Naive B cell (primary cell): Measurements from ENCODE around the gene EXOC3L2. TPM values are rescaled to one million over a fixed set of nuclear protein-coding genes. Genes with fewer than 3 reads are reported as not detected.

ENCODE experiments used
- ATAC-seq, 2 donors: fragments of 150-1000 bp; cut with Tn5 transposase; 2 replicates each; pipeline ENCODE4 v1.10.0; 2021; ENCODE audit warnings: low read depth in 2 of 2, mild to moderate bottlenecking in 2 of 2, moderate library complexity in 2 of 2
- DNase-seq: peaks from one replicate; pipeline ENCODE4 v3.0.0; 2022
- H3K27ac Mint-ChIP-seq, 6 donors: one replicate each; pipeline ENCODE4 v1.8.0; 2020 to 2022; ENCODE audit warnings: mild to moderate bottlenecking in 6 of 6, mixed read lengths in 6 of 6, moderate library complexity in 5 of 6, inconsistent platforms in 2 of 6
- H3K27me3 Mint-ChIP-seq, 3 donors: one replicate each; pipeline ENCODE4 v1.8.0; 2021 to 2022; ENCODE audit warnings: mixed read lengths in 3 of 3, mild to moderate bottlenecking in 1 of 3
- H3K36me3 Mint-ChIP-seq, 2 donors: one replicate each; pipeline ENCODE4 v1.8.0; 2020 to 2022; ENCODE audit warnings: mixed read lengths in 2 of 2, inconsistent platforms in 1 of 2, mild to moderate bottlenecking in 1 of 2
- H3K4me1 Mint-ChIP-seq, 3 donors: one replicate each; pipeline ENCODE4 v1.8.0; 2020 to 2022; ENCODE audit warnings: mixed read lengths in 3 of 3, inconsistent platforms in 1 of 3, mild to moderate bottlenecking in 1 of 3, moderate library complexity in 1 of 3
- H3K4me3 Mint-ChIP-seq, 8 donors: one replicate each; pipeline ENCODE4 v1.8.0; 2020 to 2022; ENCODE audit warnings: mild to moderate bottlenecking in 8 of 8, mixed read lengths in 8 of 8, moderate library complexity in 8 of 8, inconsistent platforms in 2 of 8
- H3K9me3 Mint-ChIP-seq, 7 donors: one replicate each; pipeline ENCODE4 v1.8.0; 2020 to 2022; ENCODE audit warnings: mixed read lengths in 7 of 7, mild to moderate bottlenecking in 5 of 7, inconsistent platforms in 2 of 7, moderate library complexity in 1 of 7
- polyA plus RNA-seq, 6 donors: library from polyadenylated mRNA; unstranded; fragments of 300-500 nt; fragmentation: Illumina TruSeq; gene quantifications; one replicate each; pipeline ENCODE4 v1.2.3, GENCODE V29; 2021; ENCODE audit warnings: low read depth in 6 of 6

Gene EXOC3L2
- polyA plus RNA-seq, 6 donors from 2014 or later, result not detected

GRCh38 chr19:45166723-45167252, 78.4 kb downstream of the EXOC3L2 start:
- Mint-ChIP-seq H3K9me3 (no peaks in the 10 kb centered on the region), H3K4me1 (peaks cover 21 to 33% (median 29%) of the 10 kb centered on the region in 3 donors), H3K4me3 (peak overlapping the region in 1 of 8 donors; percentile 40), H3K27me3 (no peaks in the 10 kb centered on the region), H3K36me3 (no peaks in the 10 kb centered on the region), H3K27ac (peak overlapping the region in 1 of 6 donors; percentile 74)
- no peak for DNase-seq
- ATAC-seq, result no peak

DNA sequence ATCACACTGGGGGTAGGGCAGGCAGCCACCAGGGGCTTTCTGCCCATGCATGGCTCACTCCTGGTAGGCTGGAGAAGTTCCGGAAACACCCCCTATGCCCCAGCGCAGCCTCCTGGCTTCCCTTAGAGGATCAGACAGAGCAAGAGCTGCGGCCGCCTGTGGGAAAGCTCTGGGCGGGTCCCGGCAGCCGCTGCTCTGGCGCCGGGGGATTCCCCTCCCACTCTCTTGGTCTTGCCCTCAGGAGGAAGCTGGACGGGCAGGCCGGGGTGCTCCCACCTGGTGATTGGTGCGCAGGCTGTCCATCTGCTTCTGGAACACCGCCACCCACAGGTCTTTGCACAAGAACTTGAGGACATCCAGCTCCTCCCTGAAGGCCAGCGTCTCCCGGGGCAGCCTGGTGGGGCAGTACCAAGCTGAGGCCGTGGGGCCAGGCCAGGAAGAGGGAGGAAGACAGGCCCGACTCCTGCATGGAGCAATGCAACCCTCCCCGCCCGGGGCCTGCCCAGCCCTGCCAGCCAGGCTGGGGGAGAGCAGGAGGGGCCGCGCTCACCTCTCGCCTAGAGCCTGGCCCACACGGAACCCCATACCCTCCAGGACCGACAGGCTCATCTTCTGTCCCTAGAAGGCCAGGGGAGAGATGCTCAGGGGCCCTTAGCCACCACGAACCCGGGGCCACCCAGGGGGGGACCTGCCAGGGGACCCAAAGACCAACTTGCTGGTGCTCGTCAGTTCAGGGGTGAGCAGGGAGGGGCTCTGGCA, 80.5 kb downstream of the EXOC3L2 start:
- ATAC-seq (peak; percentile 89 to 90), DNase-seq (peak; percentile 30)
- peaks cover 0 to 10% (median 10%) of the 10 kb centered on the region in 3 donors for H3K27me3 Mint-ChIP-seq
- peak overlapping the region in 3 of 8 donors; percentile 15 to 69 (median 44) for H3K4me3 Mint-ChIP-seq
- H3K36me3 Mint-ChIP-seq, result no peaks in the 10 kb centered on the region
- no peaks in the 10 kb centered on the region for H3K9me3 Mint-ChIP-seq
- peak overlapping the region in 3 of 6 donors; percentile 15 to 78 (median 73) for H3K27ac Mint-ChIP-seq
- H3K4me1 Mint-ChIP-seq, result peaks cover 16 to 30% (median 22%) of the 10 kb centered on the region in 3 donors

GRCh38 chr19:45163751-45164460, 81.3 kb downstream of the EXOC3L2 start:
- Mint-ChIP-seq H3K4me1 (peaks cover 16 to 30% (median 22%) of the 10 kb centered on the region in 3 donors), H3K27me3 (peaks cover 0 to 19% (median 11%) of the 10 kb centered on the region in 3 donors), H3K27ac (peak overlapping the region in 4 of 6 donors; percentile 73 to 79 (median 77)), H3K9me3 (no peaks in the 10 kb centered on the region), H3K36me3 (no peaks in the 10 kb centered on the region), H3K4me3 (peak overlapping the region in 4 of 8 donors; percentile 19 to 66 (median 52))
- peak in 1 of 2 donors; percentile 4 for ATAC-seq
- no peak for DNase-seq

- Mint-ChIP-seq H3K27ac (no peak overlapping the region), H3K4me1 (peaks cover 16 to 33% (median 26%) of the 10 kb centered on the region in 3 donors), H3K27me3 (peaks cover 0 to 26% (median 18%) of the 10 kb centered on the region in 3 donors), H3K36me3 (no peaks in the 10 kb centered on the region), H3K4me3 (peak overlapping the region in 1 of 8 donors; percentile 21), H3K9me3 (no peaks in the 10 kb centered on the region)
- ATAC-seq (no peak), DNase-seq (no peak)
Observed at GRCh38 chr19:45163156-45163555, 82.1 kb downstream of the EXOC3L2 start.

DNA sequence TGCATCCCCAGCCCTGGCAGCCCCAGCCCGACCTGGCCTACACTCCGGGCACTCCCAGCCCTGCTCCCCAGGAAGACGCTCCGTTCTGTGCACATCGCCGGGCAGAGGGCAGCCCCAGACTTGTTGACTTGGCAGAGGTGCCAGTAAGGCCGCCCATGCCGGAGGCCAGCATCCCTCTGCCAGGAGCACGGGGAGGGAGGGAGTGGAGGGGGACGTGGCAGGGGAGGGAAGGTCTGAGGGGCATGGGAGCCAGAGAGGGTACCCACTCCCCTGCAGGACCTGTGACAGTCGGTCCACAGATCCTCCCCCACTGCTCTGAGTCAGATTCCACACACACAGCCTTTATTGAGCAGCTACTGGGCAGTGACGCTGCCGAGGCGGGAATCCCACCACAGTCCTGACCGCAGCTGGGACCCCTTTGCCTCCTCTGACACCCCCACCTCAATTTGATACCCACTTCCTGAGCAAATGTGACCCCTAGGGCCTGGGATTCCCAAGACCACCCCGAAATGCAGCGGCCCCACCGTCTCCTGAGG, 82.5 kb downstream of the EXOC3L2 start:
- no peaks in the 10 kb centered on the region for H3K36me3 Mint-ChIP-seq
- no peaks in the 10 kb centered on the region for H3K9me3 Mint-ChIP-seq
- no peak for ATAC-seq
- H3K4me1 Mint-ChIP-seq, result peaks cover 16 to 36% (median 28%) of the 10 kb centered on the region in 3 donors
- H3K27me3 Mint-ChIP-seq, result peaks cover 0 to 31% (median 22%) of the 10 kb centered on the region in 3 donors
- no peak for DNase-seq
- H3K27ac Mint-ChIP-seq, result no peak overlapping the region
- no peak overlapping the region for H3K4me3 Mint-ChIP-seq

Other genes with a start within 250 kb of the EXOC3L2 start
- 10 to 100 TPM; 29.8 to 72.6 (median 64.7) TPM for gene RELB, start 243.9 kb downstream of the EXOC3L2 start, polyA plus RNA-seq
- gene CLASRP, start 206.4 kb downstream of the EXOC3L2 start, polyA plus RNA-seq, result 10 to 100 TPM in 2 of 6 donors, 1 to 10 TPM in 4; 6.5 to 30.2 (median 9.7) TPM
- gene ZNF296, start 168.9 kb downstream of the EXOC3L2 start, polyA plus RNA-seq, result 10 to 100 TPM in 5 of 6 donors, 1 to 10 TPM in 1; 7.2 to 35.9 (median 13.7) TPM
- 100 to 1,000 TPM in 4 of 6 donors, 10 to 100 TPM in 2; 86.8 to 138 (median 102) TPM for gene GEMIN7, start 166.1 kb downstream of the EXOC3L2 start, polyA plus RNA-seq
- gene PPP1R37, start 152.2 kb downstream of the EXOC3L2 start, polyA plus RNA-seq, result 1 to 10 TPM in 1 of 6 donors, under 1 TPM in 4, not detected in 1; 0.20 to 1.4 (median 0.32) TPM
- gene NKPD1, start 84.4 kb downstream of the EXOC3L2 start, polyA plus RNA-seq, result not detected
- 100 to 1,000 TPM; 114 to 248 (median 134) TPM for gene TRAPPC6A, start 67.2 kb downstream of the EXOC3L2 start, polyA plus RNA-seq
- 10 to 100 TPM in 5 of 6 donors, 1 to 10 TPM in 1; 9.1 to 24.5 (median 13.6) TPM for gene BLOC1S3, start 66.6 kb downstream of the EXOC3L2 start, polyA plus RNA-seq
- 1 to 10 TPM in 1 of 6 donors, under 1 TPM in 4, not detected in 1; 0.35 to 2.7 (median 0.82) TPM for gene MARK4, start 5.9 kb upstream of the EXOC3L2 start, polyA plus RNA-seq
- gene CKM, start 77.5 kb upstream of the EXOC3L2 start, polyA plus RNA-seq, result not detected
- gene KLC3, start 95.3 kb upstream of the EXOC3L2 start, polyA plus RNA-seq, result not detected
- gene ERCC2, start 125.2 kb upstream of the EXOC3L2 start, polyA plus RNA-seq, result 1 to 10 TPM; 4.7 to 8.0 (median 6.7) TPM
- 1 to 10 TPM in 4 of 6 donors, under 1 TPM in 1, not detected in 1; 0.29 to 4.3 (median 2.5) TPM for gene PPP1R13L, start 159.7 kb upstream of the EXOC3L2 start, polyA plus RNA-seq
- gene POLR1G, start 161.2 kb upstream of the EXOC3L2 start, polyA plus RNA-seq, result 1 to 10 TPM in 5 of 6 donors, under 1 TPM in 1; 0.49 to 8.5 (median 3.0) TPM
- gene ERCC1, start 178.5 kb upstream of the EXOC3L2 start, polyA plus RNA-seq, result 10 to 100 TPM; 40.0 to 91.4 (median 46.2) TPM
- 100 to 1,000 TPM in 1 of 6 donors, 10 to 100 TPM in 5; 26.6 to 110 (median 82.1) TPM for gene FOSB, start 222.6 kb upstream of the EXOC3L2 start, polyA plus RNA-seq